ENCODE data around the gene NFIX. TPM values are rescaled to one million over a fixed set of nuclear protein-coding genes. Genes with fewer than 3 reads are reported as not detected.
A peak's percentile ranks its signal among the peaks of the same experiment; 100 is the strongest.

Gene NFIX
- total RNA-seq, 1 experiment from 2014 or later = 78.0 TPM

GRCh38 chr19:12982648-12983047, 12.6 kb upstream of the NFIX start:
- H3K4me3 ChIP-seq = no peak overlapping the region
- H3K9me3 ChIP-seq = no peaks in the 10 kb centered on the region
- no peaks in the 10 kb centered on the region for H3K36me3 ChIP-seq
- no peak for DNase-seq
- no peaks in the 10 kb centered on the region for H3K27me3 ChIP-seq

GRCh38 chr19:12983091-12983490, 12.2 kb upstream of the NFIX start:
- Histone ChIP-seq H3K36me3 (no peaks in the 10 kb centered on the region), H3K9me3 (no peaks in the 10 kb centered on the region), H3K4me3 (peak overlapping the region; percentile 28), H3K27me3 (no peaks in the 10 kb centered on the region)
- DNase-seq = no peak

GRCh38 chr19:12983542-12984142, 11.6 kb upstream of the NFIX start:
- DNase-seq = peak; percentile 82
- Histone ChIP-seq H3K4me3 (peak overlapping the region; percentile 28), H3K36me3 (no peaks in the 10 kb centered on the region), H3K9me3 (no peaks in the 10 kb centered on the region), H3K27me3 (no peaks in the 10 kb centered on the region)

GRCh38 chr19:12984143-12984627, 11.1 kb upstream of the NFIX start:
- H3K9me3 ChIP-seq = no peaks in the 10 kb centered on the region
- no peak for DNase-seq
- no peaks in the 10 kb centered on the region for H3K27me3 ChIP-seq
- H3K36me3 ChIP-seq = no peaks in the 10 kb centered on the region
- no peak overlapping the region for H3K4me3 ChIP-seq

- Histone ChIP-seq H3K9me3 (no peaks in the 10 kb centered on the region), H3K36me3 (no peaks in the 10 kb centered on the region), H3K4me3 (no peak overlapping the region), H3K27me3 (no peaks in the 10 kb centered on the region)
- DNase-seq = no peak
Observed at GRCh38 chr19:12984683-12985048, 10.6 kb upstream of the NFIX start.

GRCh38 chr19:12985049-12985776, 10.1 kb upstream of the NFIX start:
- DNase-seq = no peak
- Histone ChIP-seq H3K9me3 (no peaks in the 10 kb centered on the region), H3K4me3 (no peak overlapping the region), H3K36me3 (no peaks in the 10 kb centered on the region), H3K27me3 (no peaks in the 10 kb centered on the region)

- no peaks in the 10 kb centered on the region for H3K9me3 ChIP-seq
- DNase-seq = no peak
- H3K4me3 ChIP-seq = no peak overlapping the region
- H3K36me3 ChIP-seq = no peaks in the 10 kb centered on the region
- H3K27me3 ChIP-seq = no peaks in the 10 kb centered on the region
Observed at GRCh38 chr19:12986726-12987125, 8.5 kb upstream of the NFIX start.

GRCh38 chr19:12987190-12987589, 8.1 kb upstream of the NFIX start:
- H3K36me3 ChIP-seq = no peaks in the 10 kb centered on the region
- no peak for DNase-seq

GRCh38 chr19:12987781-12988180, 7.5 kb upstream of the NFIX start:
- Histone ChIP-seq H3K27me3 (no peaks in the 10 kb centered on the region), H3K9me3 (no peaks in the 10 kb centered on the region), H3K4me3 (no peak overlapping the region), H3K36me3 (no peaks in the 10 kb centered on the region)
- DNase-seq = no peak

More at GRCh38 chr19:12987190-12987589, 8.1 kb upstream of the NFIX start:
- no peak overlapping the region for H3K4me3 ChIP-seq
- H3K9me3 ChIP-seq = no peaks in the 10 kb centered on the region
- H3K27me3 ChIP-seq = no peaks in the 10 kb centered on the region

- Histone ChIP-seq H3K9me3 (no peaks in the 10 kb centered on the region), H3K4me3 (no peak overlapping the region), H3K27me3 (no peaks in the 10 kb centered on the region), H3K36me3 (no peaks in the 10 kb centered on the region)
- DNase-seq = no peak
Observed at GRCh38 chr19:12990431-12990830, 4.8 kb upstream of the NFIX start.

GRCh38 chr19:12990853-12991252, 4.4 kb upstream of the NFIX start:
- no peaks in the 10 kb centered on the region for H3K36me3 ChIP-seq
- no peak for DNase-seq
- H3K4me3 ChIP-seq = no peak overlapping the region
- H3K9me3 ChIP-seq = no peaks in the 10 kb centered on the region
- no peaks in the 10 kb centered on the region for H3K27me3 ChIP-seq

GRCh38 chr19:12991296-12991695, 4.0 kb upstream of the NFIX start:
- Histone ChIP-seq H3K36me3 (peaks cover 3% of the 10 kb centered on the region; the same call in 1 of the 2 replicates), H3K4me3 (no peak overlapping the region), H3K27me3 (no peaks in the 10 kb centered on the region), H3K9me3 (no peaks in the 10 kb centered on the region)
- DNase-seq = no peak

GRCh38 chr19:12992729-12993128, 2.5 kb upstream of the NFIX start:
- DNase-seq = no peak
- Histone ChIP-seq H3K27me3 (no peaks in the 10 kb centered on the region), H3K9me3 (no peaks in the 10 kb centered on the region), H3K4me3 (no peak overlapping the region), H3K36me3 (peaks cover 16% of the 10 kb centered on the region)

- H3K36me3 ChIP-seq = peaks cover 24% of the 10 kb centered on the region
Observed at GRCh38 chr19:12993562-12993961, 1.7 kb upstream of the NFIX start.

GRCh38 chr19:12995596-12996405, 526 bp downstream of the NFIX start:
- peak overlapping the region; percentile 95 for H3K4me3 ChIP-seq
- DNase-seq = peak; percentile 75
- H3K36me3 ChIP-seq = peaks cover 47% of the 10 kb centered on the region
- no peaks in the 10 kb centered on the region for H3K27me3 ChIP-seq
- no peaks in the 10 kb centered on the region for H3K9me3 ChIP-seq

More at GRCh38 chr19:12993562-12993961, 1.7 kb upstream of the NFIX start:
- H3K4me3 ChIP-seq = no peak overlapping the region
- no peak for DNase-seq
- no peaks in the 10 kb centered on the region for H3K27me3 ChIP-seq
- H3K9me3 ChIP-seq = no peaks in the 10 kb centered on the region

- Histone ChIP-seq H3K4me3 (peak overlapping the region; percentile 95), H3K9me3 (no peaks in the 10 kb centered on the region), H3K27me3 (no peaks in the 10 kb centered on the region), H3K36me3 (peaks cover 54% of the 10 kb centered on the region)
- DNase-seq = peak; percentile 83
Observed at GRCh38 chr19:12996406-12997094, 1.3 kb downstream of the NFIX start.

Data from MG63 (cell line).